Stimulated activated CD4-positive, alpha-beta T cell treated with anti-CD3 and anti-CD28 coated beads, Interleukin-12 subunit alpha, Interleukin-12 subunit beta, amount 100 ng/mL, for 48 hours (primary cell): ENCODE measurements around the gene DCT.
"Not testable (repeated sequence)": the region's sequence is repeated elsewhere in the genome, so short reads cannot be mapped to it uniquely, and the experiment has no call there.

ENCODE experiments used
- DNase-seq, 3 donors: peaks; one replicate each; pipeline ENCODE4 v3.0.0-alpha.2; 2020; ENCODE audit warnings: low read depth in 2 of 3, low spot score in 1 of 3

The DCT gene

GRCh38 chr13:94479616-94480015 lies at the start of gene DCT:
DCT (minus strand) TSS chr13:94479682; CDS start chr13:94479255, 427 bp downstream.
- no peak for DNase-seq

GRCh38 chr13:94526956-94527355 lies 47.5 kb upstream of the DCT start:
- DNase-seq: not testable (repeated sequence)

- no peak for DNase-seq
Observed at GRCh38 chr13:94525781-94526180, 46.3 kb upstream of the DCT start.

GRCh38 chr13:94524407-94524806 lies 44.9 kb upstream of the DCT start:
- no peak for DNase-seq

- DNase-seq: no peak
Observed at GRCh38 chr13:94520001-94520400, 40.5 kb upstream of the DCT start.

- no peak for DNase-seq
Observed at GRCh38 chr13:94516456-94516855, 37.0 kb upstream of the DCT start.

GRCh38 chr13:94515911-94516310 lies 36.4 kb upstream of the DCT start:
- DNase-seq: no peak

- DNase-seq: no peak
Observed at GRCh38 chr13:94515374-94515773, 35.9 kb upstream of the DCT start.

GRCh38 chr13:94513026-94513425 lies 33.5 kb upstream of the DCT start:
- no peak for DNase-seq

- DNase-seq: no peak
Observed at GRCh38 chr13:94505730-94506129, 26.2 kb upstream of the DCT start.

GRCh38 chr13:94503851-94504250 lies 24.4 kb upstream of the DCT start:
- DNase-seq: no peak

GRCh38 chr13:94498831-94499230 lies 19.3 kb upstream of the DCT start:
- DNase-seq: not testable (repeated sequence)

GRCh38 chr13:94495806-94496205 lies 16.3 kb upstream of the DCT start:
- no peak for DNase-seq

GRCh38 chr13:94494026-94494425 lies 14.5 kb upstream of the DCT start:
- DNase-seq: no peak

- DNase-seq: no peak
Observed at GRCh38 chr13:94487043-94487442, 7.6 kb upstream of the DCT start.

GRCh38 chr13:94483970-94484369 lies 4.5 kb upstream of the DCT start:
- DNase-seq: no peak

GRCh38 chr13:94481941-94482340 lies 2.5 kb upstream of the DCT start:
- no peak for DNase-seq

- DNase-seq: no peak
Observed at GRCh38 chr13:94480672-94481145, 1.2 kb upstream of the DCT start.

GRCh38 chr13:94478913-94479312 lies 569 bp downstream of the DCT start:
- DNase-seq: no peak

GRCh38 chr13:94470126-94470525 lies 9.4 kb downstream of the DCT start:
- no peak for DNase-seq

- peak in 1 of 3 donors; percentile 1 for DNase-seq
Observed at GRCh38 chr13:94464771-94465170, 14.7 kb downstream of the DCT start.

GRCh38 chr13:94462670-94463069 lies 16.8 kb downstream of the DCT start:
- DNase-seq: no peak

- DNase-seq: no peak
Observed at GRCh38 chr13:94459116-94459515, 20.4 kb downstream of the DCT start.

- DNase-seq: no peak
Observed at GRCh38 chr13:94455414-94455813, 24.1 kb downstream of the DCT start.
